ENCODE measurements around the gene LYRM4. TPM values are rescaled to one million over a fixed set of nuclear protein-coding genes. Genes with fewer than 3 reads are reported as not detected.

The LYRM4 gene
- total and polyA plus RNA-seq, 9 of the 15 experiments (the other 6 are each of a cell fraction or from before 2014, with no cell fraction given): 24.2 to 69.4 (median 41.8) TPM

DNA sequence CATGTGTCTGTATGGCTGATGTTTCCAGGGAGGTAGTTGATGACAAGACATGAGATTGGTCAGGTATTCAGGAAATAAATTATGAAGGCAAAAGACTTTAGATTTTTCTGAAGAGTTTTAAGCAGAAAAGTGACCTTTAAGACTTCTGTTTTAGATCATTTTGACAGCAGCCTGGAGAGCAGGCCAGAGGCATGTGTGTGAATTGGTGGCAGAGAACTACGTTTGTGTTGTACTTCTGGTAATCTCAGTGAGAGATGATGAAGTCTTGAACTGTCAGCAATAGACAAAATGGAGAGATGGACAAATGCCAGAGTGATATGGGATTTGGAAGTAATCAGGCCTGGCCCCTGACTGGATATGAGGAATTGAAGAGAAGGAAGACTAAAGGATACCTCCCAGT lies 31.4 kb upstream of the LYRM4 start:
- H3K27ac ChIP-seq (ENCODE audit: extremely low read depth, low read depth, low read length): no peak overlapping the region

More for the DNA sequence above, 31.4 kb upstream of the LYRM4 start:
- no TSS peak for BruUV-seq (replicated peaks)
- Histone ChIP-seq H3K27me3 (ENCODE audit: control insufficient read depth in 2 of 2, insufficient read depth in 2 of 2, low read length in 2 of 2) (no peaks in the 10 kb centered on the region), H3K4me2 (ENCODE audit: insufficient read depth, low read length) (no peak overlapping the region), H3K9me1 (ENCODE audit: control insufficient read depth, insufficient read depth, low read length) (no peaks in the 10 kb centered on the region), H3K79me2 (ENCODE audit: control insufficient read depth, insufficient read depth, low read length) (peaks cover 34% of the 10 kb centered on the region), H4K20me1 (replicated peaks; ENCODE audit: control insufficient read depth, insufficient read depth, low read length) (no peaks in the 10 kb centered on the region), H3K9ac (ENCODE audit: insufficient read depth in 1 of 2, low read depth in 2 of 2, low read length in 2 of 2) (no peak overlapping the region), H2AFZ (ENCODE audit: low read depth, low read length) (no peak overlapping the region), H3K36me3 (ENCODE audit: control insufficient read depth, insufficient read depth, low read length) (no peaks in the 10 kb centered on the region), H3K4me1 (replicated peaks in 1 of 2; ENCODE audit: control insufficient read depth in 2 of 2, insufficient read depth in 2 of 2, low read length in 2 of 2) (peaks cover 8 to 22% of the 10 kb centered on the region in 2 experiments), H3K4me3 (no peak overlapping the region), H3K9me3 (replicated peaks; ENCODE audit: control insufficient read depth, insufficient read depth, low read depth, low read length) (no peaks in the 10 kb centered on the region)
- DNase-seq (ENCODE audit: extremely low read depth in 1 of 4, low spot score in 3 of 4): no peak
- in situ Hi-C loops (cut with MboI): no loop called here
- CTCF ChIA-PET (ENCODE audit: low intra/inter-chr PET ratio): no interaction called here
- no peak for FAIRE-seq
- 16% methylated on average over 1 of the region's 1 CpG for WGBS (ENCODE audit: insufficient coverage, low coverage, missing lambda C conversion rate)
- POLR2A ChIA-PET: interaction anchor here (1.5 kb wide), 1 partner anchor 11 kb away, joined by 5 read pairs; no protein-coding TSS in a partner anchor
- intact Hi-C loops (cut with micrococcal nuclease): no loop called here
- TF ChIP-seq, protein P1, sequence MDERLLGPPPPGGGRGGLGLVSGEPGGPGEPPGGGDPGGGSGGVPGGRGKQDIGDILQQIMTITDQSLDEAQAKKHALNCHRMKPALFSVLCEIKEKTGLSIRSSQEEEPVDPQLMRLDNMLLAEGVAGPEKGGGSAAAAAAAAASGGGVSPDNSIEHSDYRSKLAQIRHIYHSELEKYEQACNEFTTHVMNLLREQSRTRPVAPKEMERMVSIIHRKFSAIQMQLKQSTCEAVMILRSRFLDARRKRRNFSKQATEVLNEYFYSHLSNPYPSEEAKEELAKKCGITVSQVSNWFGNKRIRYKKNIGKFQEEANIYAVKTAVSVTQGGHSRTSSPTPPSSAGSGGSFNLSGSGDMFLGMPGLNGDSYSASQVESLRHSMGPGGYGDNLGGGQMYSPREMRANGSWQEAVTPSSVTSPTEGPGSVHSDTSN (CRISPR knock-in tag; IDR thresholded peaks at IDR 0.05; ENCODE audit: low read depth): no peak
- TF ChIP-seq, protein P1 (tag; conservative IDR thresholded peaks at IDR 0.05; ENCODE audit: low read depth): 0 out of 2 replicates have a peak, but pooled peaks have one; percentile 15
- no peak for TF ChIP-seq CBFA2T3 (IDR thresholded peaks at IDR 0.05)
- no peak for ATAC-seq

Data from K562 (cell line).